ENCODE measurements around the gene PTPRO. TPM values are rescaled to one million over a fixed set of nuclear protein-coding genes. Genes with fewer than 3 reads are reported as not detected.

The PTPRO gene
- polyA plus RNA-seq, 1 experiment, result 0.23 TPM

- no peak for DNase-seq (ENCODE audit: low read depth)
- CTCF ChIA-PET, result no interaction called here
Measured at GRCh38 chr12:15481846-15482245, 159.5 kb downstream of the PTPRO start.

GRCh38 chr12:15485466-15485865 is 163.2 kb downstream of the PTPRO start:
- no peak overlapping the region for H3K4me3 ChIP-seq (ENCODE audit: low read depth, low read length)
- H3K27me3 ChIP-seq (ENCODE audit: control insufficient read depth, insufficient read depth, low read length), result peaks cover 1% of the 10 kb centered on the region; the same call in 1 of the 2 replicates
- no peak for DNase-seq (ENCODE audit: low read depth)
- POLR2A ChIA-PET, result no interaction called here
- CTCF ChIA-PET, result no interaction called here
- TF ChIP-seq CTCF (IDR thresholded peaks at IDR 0.05; ENCODE audit: insufficient read depth, low read depth, low read length), result no peak
- H3K36me3 ChIP-seq (ENCODE audit: control insufficient read depth, insufficient read depth, low read length), result no peaks in the 10 kb centered on the region

More at GRCh38 chr12:15481846-15482245, 159.5 kb downstream of the PTPRO start:
- Histone ChIP-seq H3K36me3 (ENCODE audit: control insufficient read depth, insufficient read depth, low read length) (no peaks in the 10 kb centered on the region), H3K4me3 (ENCODE audit: low read depth, low read length) (no peak overlapping the region), H3K27me3 (ENCODE audit: control insufficient read depth, insufficient read depth, low read length) (no peaks in the 10 kb centered on the region; the same call in 1 of the 2 replicates)
- POLR2A ChIA-PET, result no interaction called here
- TF ChIP-seq CTCF (IDR thresholded peaks at IDR 0.05; ENCODE audit: insufficient read depth, low read depth, low read length), result no peak

- Histone ChIP-seq H3K36me3 (ENCODE audit: control insufficient read depth, insufficient read depth, low read length) (no peaks in the 10 kb centered on the region), H3K27me3 (ENCODE audit: control insufficient read depth, insufficient read depth, low read length) (peaks cover 3% of the 10 kb centered on the region; the same call in 1 of the 2 replicates), H3K4me3 (ENCODE audit: low read depth, low read length) (no peak overlapping the region)
- CTCF ChIA-PET, result no interaction called here
- DNase-seq (ENCODE audit: low read depth), result no peak
- POLR2A ChIA-PET, result interaction anchor here (0.6 kb wide), 1 partner anchor 106 kb away, joined by 3 read pairs; no protein-coding TSS in a partner anchor
- no peak for TF ChIP-seq CTCF (IDR thresholded peaks at IDR 0.05; ENCODE audit: insufficient read depth, low read depth, low read length)
Measured at GRCh38 chr12:15486859-15487258, 164.6 kb downstream of the PTPRO start.

- ChIA-PET POLR2A (no interaction called here), CTCF (no interaction called here)
- Histone ChIP-seq H3K4me3 (ENCODE audit: low read depth, low read length) (no peak overlapping the region), H3K27me3 (ENCODE audit: control insufficient read depth, insufficient read depth, low read length) (peaks cover 3% of the 10 kb centered on the region; the same call in 1 of the 2 replicates), H3K36me3 (ENCODE audit: control insufficient read depth, insufficient read depth, low read length) (no peaks in the 10 kb centered on the region)
- no peak for TF ChIP-seq CTCF (IDR thresholded peaks at IDR 0.05; ENCODE audit: insufficient read depth, low read depth, low read length)
- no peak for DNase-seq (ENCODE audit: low read depth)
Measured at GRCh38 chr12:15488481-15488880, 166.2 kb downstream of the PTPRO start.

- ChIA-PET CTCF (no interaction called here), POLR2A (no interaction called here)
- Histone ChIP-seq H3K4me3 (ENCODE audit: low read depth, low read length) (no peak overlapping the region), H3K27me3 (ENCODE audit: control insufficient read depth, insufficient read depth, low read length) (0 out of 2 replicates have a peak, but pooled peaks cover 2% of the 10 kb centered on the region), H3K36me3 (ENCODE audit: control insufficient read depth, insufficient read depth, low read length) (no peaks in the 10 kb centered on the region)
- no peak for TF ChIP-seq CTCF (IDR thresholded peaks at IDR 0.05; ENCODE audit: insufficient read depth, low read depth, low read length)
- DNase-seq (ENCODE audit: low read depth), result no peak
Measured at GRCh38 chr12:15494329-15495046, 172.2 kb downstream of the PTPRO start.
